GM19351 (cell line): ENCODE data around the gene MYLK4.

ENCODE experiments used
- ATAC-seq: cut with Tn5 transposase; IDR thresholded peaks from one replicate; pipeline ENCODE4 v1.9.1; 2021; ENCODE audit warnings: mild to moderate bottlenecking, moderate library complexity; ENCODE audit not compliant: unreplicated experiment

Gene MYLK4

DNA sequence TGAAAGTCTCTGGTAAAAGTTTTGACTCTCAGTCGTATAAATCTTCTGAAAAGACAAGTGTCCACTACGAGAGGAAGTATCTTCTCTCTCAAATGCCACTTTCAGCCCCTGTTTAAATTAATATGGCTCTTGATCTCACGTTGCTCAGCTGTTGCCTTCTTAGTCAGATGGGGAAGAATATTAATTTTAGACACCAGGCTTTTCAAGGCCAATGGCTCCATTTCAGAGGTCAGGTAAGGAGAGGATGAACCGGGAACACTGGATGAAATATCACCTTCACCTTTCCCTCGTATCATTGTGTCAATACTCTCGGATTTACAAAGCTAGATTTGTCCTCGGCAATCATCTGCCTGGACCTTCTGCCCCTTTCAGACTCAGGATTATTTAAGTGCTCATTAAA lies at the start of gene MYLK4:
MYLK4 (minus strand) TSS at position 91 of the 400 bp plus-strand sequence. CDS start 1,628 bp downstream, outside the sequence.
- no peak for ATAC-seq

DNA sequence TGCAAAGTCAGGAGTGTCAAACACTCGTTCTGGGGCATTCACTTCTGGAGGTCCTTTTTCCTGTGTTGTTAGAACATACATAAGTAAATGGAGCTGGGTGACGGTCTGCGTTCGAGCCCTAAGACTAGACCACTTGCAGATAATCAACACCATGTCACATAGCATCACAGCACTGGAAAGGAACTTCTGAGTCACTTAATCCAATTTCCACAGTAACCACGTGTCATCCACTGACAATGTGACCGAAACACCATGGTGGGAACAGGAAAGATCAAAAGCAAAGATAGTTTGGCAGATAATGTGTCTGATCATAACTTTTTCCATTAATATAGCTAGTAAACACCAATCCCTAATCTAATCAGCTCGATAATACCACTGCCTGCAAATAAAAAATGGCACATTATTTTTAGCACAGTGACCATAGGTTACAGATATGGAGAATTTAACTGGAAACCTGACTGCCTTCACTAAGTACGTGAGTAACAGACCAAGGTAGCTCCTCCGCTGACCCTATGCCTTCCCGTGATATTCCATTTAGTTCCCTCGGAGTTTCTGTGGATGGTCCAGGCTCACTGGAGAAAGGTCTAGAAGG lies 49.3 kb upstream of the MYLK4 start:
- no peak for ATAC-seq

GRCh38 chr6:2798586-2799134 lies 47.9 kb upstream of the MYLK4 start:
- no peak for ATAC-seq

DNA sequence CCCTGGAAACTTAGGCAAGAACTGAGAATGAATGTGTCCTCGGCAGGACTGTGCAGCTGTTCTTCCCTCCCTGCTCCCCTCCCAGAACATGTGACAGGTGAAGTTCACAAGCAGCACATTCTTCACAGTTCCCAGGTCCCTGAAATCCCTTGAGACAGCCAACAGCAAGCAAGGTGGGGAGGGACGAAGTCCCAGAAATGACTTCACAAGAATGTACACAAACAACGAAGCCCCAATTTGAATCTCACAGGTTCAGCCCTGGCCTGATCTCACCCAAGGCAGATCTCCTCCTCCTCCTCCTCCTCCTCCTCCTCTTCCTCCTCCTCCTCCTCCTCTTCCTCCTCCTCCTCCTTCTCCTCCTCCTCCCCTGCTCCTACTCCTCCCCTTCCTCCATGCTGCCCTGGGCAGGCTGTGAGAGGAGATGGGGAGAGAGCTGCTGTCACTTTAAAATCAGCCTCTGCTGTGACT lies 46.9 kb upstream of the MYLK4 start:
- ATAC-seq: no peak

DNA sequence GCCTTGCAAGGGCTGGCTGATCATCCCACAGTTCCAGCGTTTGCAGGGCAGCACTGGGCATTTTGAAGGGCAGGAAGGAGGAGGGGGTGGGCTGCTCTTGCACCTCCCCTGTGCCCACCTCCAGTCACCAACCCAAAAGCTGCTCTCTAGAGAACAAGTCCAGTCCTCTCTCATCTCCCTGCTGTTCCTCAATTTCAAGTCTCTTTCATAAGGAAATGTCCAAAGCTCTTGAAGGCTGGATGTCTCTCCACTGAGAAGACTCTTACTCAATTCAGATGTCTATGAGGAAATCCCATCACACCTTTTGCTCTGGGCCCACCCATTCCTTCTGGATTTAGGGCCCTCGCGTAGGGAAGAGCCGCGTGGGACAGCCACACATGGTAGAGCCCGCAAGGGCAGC lies 46.1 kb upstream of the MYLK4 start:
- no peak for ATAC-seq

- ATAC-seq: no peak
Measured at GRCh38 chr6:2795956-2796355, 45.2 kb upstream of the MYLK4 start.

DNA sequence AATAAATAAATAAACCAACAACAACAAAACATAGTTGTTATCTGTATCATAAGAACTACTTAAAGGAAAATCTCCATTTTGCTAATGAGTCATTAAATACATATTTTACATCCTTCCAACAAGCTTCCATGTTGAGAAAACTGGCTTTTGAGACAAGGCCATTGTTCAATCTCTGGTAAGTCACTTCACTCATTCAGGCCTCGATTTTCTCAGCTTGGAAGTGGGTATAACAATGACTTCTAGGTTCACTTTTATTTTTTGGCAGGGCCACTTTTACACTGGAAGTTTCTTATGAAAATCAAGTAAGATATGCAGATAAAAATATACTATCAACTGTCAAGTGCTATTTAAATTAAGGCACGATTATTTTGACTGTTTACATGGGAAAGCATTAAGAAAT lies 44.4 kb upstream of the MYLK4 start:
- no peak for ATAC-seq

- ATAC-seq: no peak
Measured at GRCh38 chr6:2794171-2794730, 43.5 kb upstream of the MYLK4 start.

- no peak for ATAC-seq
Measured at GRCh38 chr6:2793534-2794151, 42.9 kb upstream of the MYLK4 start.

- ATAC-seq: no peak
Measured at GRCh38 chr6:2792330-2793110, 41.8 kb upstream of the MYLK4 start.

DNA sequence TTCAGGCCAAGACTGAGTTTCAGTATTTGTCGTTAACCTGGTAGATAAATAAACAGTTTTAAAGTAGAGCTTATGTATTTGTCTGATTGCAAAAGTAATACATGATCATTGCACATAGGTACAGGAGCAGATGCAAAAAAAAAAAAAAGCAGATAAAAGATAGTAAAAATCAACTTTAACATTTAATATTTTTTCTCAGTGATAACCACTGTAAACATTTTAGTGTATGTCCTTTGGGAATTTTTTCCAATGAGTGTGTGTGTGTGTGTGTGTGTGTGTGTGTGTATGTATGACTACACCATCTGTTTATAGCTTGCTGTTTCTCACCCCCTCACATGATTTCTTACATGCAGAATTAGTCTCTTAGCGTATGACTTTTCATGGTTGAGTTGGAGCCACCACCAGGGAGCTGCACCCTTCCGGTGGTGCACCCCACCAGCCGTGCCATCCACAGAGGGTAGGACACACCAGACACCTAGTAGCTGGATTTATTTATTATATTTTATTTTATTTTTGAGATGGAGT lies 40.8 kb upstream of the MYLK4 start:
- no peak for ATAC-seq

- no peak for ATAC-seq
Measured at GRCh38 chr6:2790588-2791449, 40.1 kb upstream of the MYLK4 start.

- ATAC-seq: no peak
Measured at GRCh38 chr6:2786269-2786668, 35.5 kb upstream of the MYLK4 start.

GRCh38 chr6:2784930-2785329 lies 34.2 kb upstream of the MYLK4 start:
- ATAC-seq: no peak

GRCh38 chr6:2784061-2784460 lies 33.3 kb upstream of the MYLK4 start:
- ATAC-seq: no peak

- ATAC-seq: no peak
Measured at GRCh38 chr6:2783188-2783963, 32.7 kb upstream of the MYLK4 start.

GRCh38 chr6:2782825-2783187 lies 32.1 kb upstream of the MYLK4 start:
- no peak for ATAC-seq

- ATAC-seq: no peak
Measured at GRCh38 chr6:2782356-2782708, 31.6 kb upstream of the MYLK4 start.

DNA sequence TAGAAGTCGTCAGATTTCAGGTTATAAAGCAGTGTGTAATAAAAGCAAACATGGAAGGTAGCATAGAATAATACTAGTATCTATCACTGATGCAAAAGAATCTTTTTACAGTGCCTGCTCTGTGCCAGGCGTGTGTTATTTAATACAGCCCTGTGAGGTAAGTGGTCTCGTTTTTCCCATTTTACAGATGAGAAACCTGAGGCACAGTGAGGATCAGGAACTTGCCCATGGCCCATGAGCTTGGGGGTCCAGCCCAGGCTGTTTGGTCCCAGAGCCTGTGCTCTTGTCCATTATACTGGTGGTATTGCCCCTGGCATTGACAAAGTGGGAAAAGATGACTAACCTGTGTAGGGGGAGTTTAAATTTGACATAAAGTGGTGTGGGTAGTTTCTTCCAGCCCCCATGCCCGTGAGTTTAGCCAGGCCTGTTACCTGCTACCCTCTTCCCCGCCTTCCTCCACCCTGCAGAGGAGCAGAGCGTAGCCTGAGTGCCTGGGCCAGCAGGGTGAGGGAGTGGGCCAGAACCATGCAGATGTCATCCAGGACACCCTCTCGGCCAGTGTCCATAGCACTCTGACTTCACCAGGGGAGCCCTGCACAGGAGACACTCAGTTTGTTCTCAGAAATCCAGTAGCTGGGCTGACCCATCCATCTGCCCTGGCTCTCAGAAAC lies 31.1 kb upstream of the MYLK4 start:
- no peak for ATAC-seq
